HEK293T (cell line): ENCODE measurements around the gene EHMT2.
"Not testable (repeated sequence)": the region's sequence is repeated elsewhere in the genome, so short reads cannot be mapped to it uniquely, and the experiment has no call there.

Experiments
- CTCF ChIA-PET: fragments of 350-600 bp; formaldehyde crosslinking; extraction: SDS; loops from one replicate; lab custom pipeline; 2021; ENCODE audit warnings: antibody characterized with exemption, inconsistent platforms; lab: Yijun Ruan, JAX
- POLR2A ChIA-PET: fragments of 350-600 bp; formaldehyde crosslinking; extraction: SDS; loops from one replicate; lab custom pipeline; 2020; ENCODE audit warnings: antibody characterized with exemption, inconsistent platforms; lab: Yijun Ruan, JAX
- DNase-seq: peaks from one replicate; pipeline ENCODE4 v3.0.0; 2012; ENCODE audit warnings: mixed read lengths; ENCODE audit errors: extremely low spot score
- ARNT ChIP-seq: fragments of 450-650 bp; IDR thresholded peaks from 2 replicates; pipeline ENCODE4 v1.6.1; 2017; ENCODE audit warnings: mild to moderate bottlenecking
- BHLHE40 ChIP-seq: fragments of 450-650 bp; IDR thresholded peaks from 2 replicates; pipeline ENCODE4 v1.6.1; 2016; ENCODE audit warnings: mild to moderate bottlenecking, moderate library complexity, borderline replicate concordance
- CTBP1 ChIP-seq: fragments of 450-650 bp; IDR thresholded peaks from 2 replicates; pipeline ENCODE4 v1.6.1; 2016; ENCODE audit warnings: borderline replicate concordance
- ELF4 ChIP-seq: fragments of 450-650 bp; IDR thresholded peaks from 2 replicates; pipeline ENCODE4 v1.6.1; 2017; ENCODE audit warnings: antibody characterized with exemption
- FOXA1 ChIP-seq: fragments of 450-650 bp; IDR thresholded peaks from 2 replicates; pipeline ENCODE4 v1.6.1; 2016; ENCODE audit warnings: mild to moderate bottlenecking
- FOXK2 ChIP-seq: fragments of 450-650 bp; IDR thresholded peaks from 2 replicates; pipeline ENCODE4 v1.6.1; 2016; ENCODE audit warnings: mild to moderate bottlenecking
- FOXM1 ChIP-seq: fragments of 450-650 bp; IDR thresholded peaks from 2 replicates; pipeline ENCODE4 v1.6.1; 2017; ENCODE audit warnings: mild to moderate bottlenecking, borderline replicate concordance
- HDGF ChIP-seq: fragments of 450-650 bp; IDR thresholded peaks from 2 replicates; pipeline ENCODE4 v1.6.1; 2017; ENCODE audit warnings: antibody characterized with exemption, borderline replicate concordance
- L3MBTL2 ChIP-seq: fragments of 450-650 bp; conservative IDR thresholded peaks from 2 replicates; pipeline ENCODE4 v1.6.1; 2016; ENCODE audit warnings: mild to moderate bottlenecking
- LEF1 ChIP-seq: fragments of 450-650 bp; IDR thresholded peaks from 2 replicates; pipeline ENCODE4 v1.6.1; 2017; ENCODE audit warnings: mild to moderate bottlenecking, borderline replicate concordance
- NFRKB ChIP-seq: fragments of 450-650 bp; IDR thresholded peaks from 2 replicates; pipeline ENCODE4 v1.6.1; 2016; ENCODE audit warnings: mild to moderate bottlenecking, moderate library complexity
- PKNOX1 ChIP-seq: fragments of 450-650 bp; IDR thresholded peaks from 2 replicates; pipeline ENCODE4 v1.6.1; 2016
- SP1 ChIP-seq: fragments of 450-650 bp; IDR thresholded peaks from 2 replicates; pipeline ENCODE4 v1.6.1; 2017
- SUZ12 ChIP-seq: fragments of 450-650 bp; IDR thresholded peaks from 2 replicates; pipeline ENCODE4 v1.6.1; 2016; ENCODE audit warnings: mild to moderate bottlenecking
- TARDBP ChIP-seq: fragments of 450-650 bp; IDR thresholded peaks from 2 replicates; pipeline ENCODE4 v1.6.1; 2016
- ZNF384 ChIP-seq: fragments of 450-650 bp; IDR thresholded peaks from 2 replicates; pipeline ENCODE4 v1.6.1; 2016

EHMT2 gene

GRCh38 chr6:31861150-31861549, 36.3 kb downstream of the EHMT2 start:
- TF ChIP-seq FOXA1 (no peak), BHLHE40 (no peak), NFRKB (no peak), SP1 (no peak), TARDBP (no peak), ZNF384 (no peak), LEF1 (no peak), ARNT (no peak), HDGF (no peak), PKNOX1 (no peak), SUZ12 (no peak), FOXK2 (no peak), ELF4 (no peak), FOXM1 (no peak), CTBP1 (no peak)
- POLR2A ChIA-PET = no interaction called here
- CTCF ChIA-PET = no interaction called here
- DNase-seq = no peak

- DNase-seq = no peak
- ChIA-PET POLR2A (interaction anchor here (0.8 to 1.0 kb wide), 2 partner anchors 20 to 64 kb away, joined by 3 read pairs; partner anchors contain the start of gene VARS1), CTCF (no interaction called here)
- TF ChIP-seq ARNT = no peak
- TF ChIP-seq PKNOX1 = no peak
- no peak for TF ChIP-seq ELF4
- TF ChIP-seq L3MBTL2 = no peak
- no peak for TF ChIP-seq FOXA1
- TF ChIP-seq BHLHE40 = no peak
- no peak for TF ChIP-seq FOXM1
- no peak for TF ChIP-seq TARDBP
- TF ChIP-seq ZNF384 = no peak
- no peak for TF ChIP-seq NFRKB
- TF ChIP-seq CTBP1 = no peak
- no peak for TF ChIP-seq SUZ12
- TF ChIP-seq HDGF = no peak
- TF ChIP-seq FOXK2 = no peak
- no peak for TF ChIP-seq LEF1
- TF ChIP-seq SP1 = no peak
Observed at GRCh38 chr6:31860349-31860748, 37.1 kb downstream of the EHMT2 start.

GRCh38 chr6:31859923-31860322, 37.6 kb downstream of the EHMT2 start:
- POLR2A ChIA-PET = interaction anchor here (0.8 to 1.0 kb wide), 2 partner anchors 20 to 64 kb away, joined by 3 read pairs; partner anchors contain the start of gene VARS1
- TF ChIP-seq ARNT (no peak), NFRKB (no peak), FOXK2 (no peak), LEF1 (no peak), SUZ12 (no peak), HDGF (no peak), BHLHE40 (no peak), ZNF384 (no peak), TARDBP (no peak), L3MBTL2 (no peak), CTBP1 (no peak), SP1 (no peak), FOXA1 (no peak), ELF4 (no peak), FOXM1 (no peak), PKNOX1 (no peak)
- CTCF ChIA-PET = no interaction called here
- no peak for DNase-seq

- ChIA-PET POLR2A (no interaction called here), CTCF (no interaction called here)
- TF ChIP-seq CTBP1 (no peak), SUZ12 (no peak), ZNF384 (no peak), ELF4 (no peak), ARNT (no peak), NFRKB (no peak), BHLHE40 (no peak), FOXA1 (no peak), TARDBP (no peak), LEF1 (no peak), SP1 (no peak), FOXK2 (no peak), FOXM1 (no peak), PKNOX1 (no peak), L3MBTL2 (no peak), HDGF (no peak)
- DNase-seq = no peak
Observed at GRCh38 chr6:31858707-31859106, 38.8 kb downstream of the EHMT2 start.

- POLR2A ChIA-PET = interaction anchor here (0.7 kb wide), 1 partner anchor 16 kb away, joined by 3 read pairs; no protein-coding TSS in a partner anchor
- CTCF ChIA-PET, DNase-seq: not testable (repeated sequence)
Observed at GRCh38 chr6:31857774-31858173, 39.7 kb downstream of the EHMT2 start.

GRCh38 chr6:31851980-31852718, 45.3 kb downstream of the EHMT2 start:
- POLR2A ChIA-PET = interaction anchor here (1.0 to 2.5 kb wide), 3 partner anchors 11 to 37 kb away, joined by 3 to 7 read pairs (median 4); partner anchors contain the start of genes HSPA1A, HSPA1L and NEU1
- DNase-seq = not testable (repeated sequence)
- CTCF ChIA-PET = interaction anchor here (0.6 kb wide), 1 partner anchor 126 kb away, joined by 4 read pairs; no protein-coding TSS in a partner anchor
